ENCODE data around the gene GRIN1. TPM values are rescaled to one million over a fixed set of nuclear protein-coding genes. Genes with fewer than 3 reads are reported as not detected.
A peak's percentile ranks its signal among the peaks of the same experiment; 100 is the strongest.

The GRIN1 gene
- total and polyA plus RNA-seq, 2 of the 13 experiments (the other 11 are each of a cell fraction or from before 2014, with no cell fraction given) = 0.13 TPM; not detected in 1

DNA sequence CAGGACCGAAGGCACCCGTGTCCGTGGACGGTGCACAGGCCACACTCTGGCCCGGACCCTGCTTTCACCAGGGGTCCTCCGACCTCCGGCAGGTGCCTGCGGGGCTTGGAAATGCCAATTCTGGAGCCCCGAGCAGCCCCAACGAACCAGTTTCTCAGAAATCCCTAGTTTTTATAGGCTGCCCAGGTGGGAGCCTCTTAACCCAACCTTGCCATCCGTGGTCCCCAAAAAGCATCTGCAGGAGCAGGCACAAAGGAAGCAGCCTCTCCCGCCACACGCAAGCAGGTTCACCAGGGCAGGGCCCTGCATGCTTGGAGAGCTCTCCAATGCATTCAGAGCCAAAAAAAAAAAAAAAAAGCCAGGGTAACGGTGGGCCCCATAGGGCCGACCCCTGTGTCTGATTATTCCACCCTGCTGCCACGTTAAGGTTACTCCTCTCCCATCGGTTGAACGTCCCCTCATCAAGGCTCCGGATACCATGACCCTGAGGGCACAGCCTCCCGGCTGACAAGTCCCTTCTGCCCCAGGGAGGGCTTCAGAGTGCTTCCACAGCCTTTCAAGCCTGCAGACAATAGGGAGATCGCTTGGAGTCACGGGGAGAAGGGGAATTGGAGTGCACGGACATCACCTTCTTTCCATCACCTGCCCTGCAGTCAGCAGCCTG is 62.4 kb downstream of the GRIN1 start (continued):
- TF ChIP-seq, protein P1, sequence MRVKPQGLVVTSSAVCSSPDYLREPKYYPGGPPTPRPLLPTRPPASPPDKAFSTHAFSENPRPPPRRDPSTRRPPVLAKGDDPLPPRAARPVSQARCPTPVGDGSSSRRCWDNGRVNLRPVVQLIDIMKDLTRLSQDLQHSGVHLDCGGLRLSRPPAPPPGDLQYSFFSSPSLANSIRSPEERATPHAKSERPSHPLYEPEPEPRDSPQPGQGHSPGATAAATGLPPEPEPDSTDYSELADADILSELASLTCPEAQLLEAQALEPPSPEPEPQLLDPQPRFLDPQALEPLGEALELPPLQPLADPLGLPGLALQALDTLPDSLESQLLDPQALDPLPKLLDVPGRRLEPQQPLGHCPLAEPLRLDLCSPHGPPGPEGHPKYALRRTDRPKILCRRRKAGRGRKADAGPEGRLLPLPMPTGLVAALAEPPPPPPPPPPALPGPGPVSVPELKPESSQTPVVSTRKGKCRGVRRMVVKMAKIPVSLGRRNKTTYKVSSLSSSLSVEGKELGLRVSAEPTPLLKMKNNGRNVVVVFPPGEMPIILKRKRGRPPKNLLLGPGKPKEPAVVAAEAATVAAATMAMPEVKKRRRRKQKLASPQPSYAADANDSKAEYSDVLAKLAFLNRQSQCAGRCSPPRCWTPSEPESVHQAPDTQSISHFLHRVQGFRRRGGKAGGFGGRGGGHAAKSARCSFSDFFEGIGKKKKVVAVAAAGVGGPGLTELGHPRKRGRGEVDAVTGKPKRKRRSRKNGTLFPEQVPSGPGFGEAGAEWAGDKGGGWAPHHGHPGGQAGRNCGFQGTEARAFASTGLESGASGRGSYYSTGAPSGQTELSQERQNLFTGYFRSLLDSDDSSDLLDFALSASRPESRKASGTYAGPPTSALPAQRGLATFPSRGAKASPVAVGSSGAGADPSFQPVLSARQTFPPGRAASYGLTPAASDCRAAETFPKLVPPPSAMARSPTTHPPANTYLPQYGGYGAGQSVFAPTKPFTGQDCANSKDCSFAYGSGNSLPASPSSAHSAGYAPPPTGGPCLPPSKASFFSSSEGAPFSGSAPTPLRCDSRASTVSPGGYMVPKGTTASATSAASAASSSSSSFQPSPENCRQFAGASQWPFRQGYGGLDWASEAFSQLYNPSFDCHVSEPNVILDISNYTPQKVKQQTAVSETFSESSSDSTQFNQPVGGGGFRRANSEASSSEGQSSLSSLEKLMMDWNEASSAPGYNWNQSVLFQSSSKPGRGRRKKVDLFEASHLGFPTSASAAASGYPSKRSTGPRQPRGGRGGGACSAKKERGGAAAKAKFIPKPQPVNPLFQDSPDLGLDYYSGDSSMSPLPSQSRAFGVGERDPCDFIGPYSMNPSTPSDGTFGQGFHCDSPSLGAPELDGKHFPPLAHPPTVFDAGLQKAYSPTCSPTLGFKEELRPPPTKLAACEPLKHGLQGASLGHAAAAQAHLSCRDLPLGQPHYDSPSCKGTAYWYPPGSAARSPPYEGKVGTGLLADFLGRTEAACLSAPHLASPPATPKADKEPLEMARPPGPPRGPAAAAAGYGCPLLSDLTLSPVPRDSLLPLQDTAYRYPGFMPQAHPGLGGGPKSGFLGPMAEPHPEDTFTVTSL (CRISPR knock-in tag; IDR thresholded peaks at IDR 0.05; ENCODE audit: borderline replicate concordance) = no peak
- TF ChIP-seq U2AF2 (IDR thresholded peaks at IDR 0.05; ENCODE audit: low read depth, low read length) = no peak
- TF ChIP-seq, protein P2, sequence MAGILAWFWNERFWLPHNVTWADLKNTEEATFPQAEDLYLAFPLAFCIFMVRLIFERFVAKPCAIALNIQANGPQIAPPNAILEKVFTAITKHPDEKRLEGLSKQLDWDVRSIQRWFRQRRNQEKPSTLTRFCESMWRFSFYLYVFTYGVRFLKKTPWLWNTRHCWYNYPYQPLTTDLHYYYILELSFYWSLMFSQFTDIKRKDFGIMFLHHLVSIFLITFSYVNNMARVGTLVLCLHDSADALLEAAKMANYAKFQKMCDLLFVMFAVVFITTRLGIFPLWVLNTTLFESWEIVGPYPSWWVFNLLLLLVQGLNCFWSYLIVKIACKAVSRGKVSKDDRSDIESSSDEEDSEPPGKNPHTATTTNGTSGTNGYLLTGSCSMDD (CRISPR knock-in tag; IDR thresholded peaks at IDR 0.05) = no peak
- no peak for TF ChIP-seq ZNF644 (CRISPR knock-in tag; IDR thresholded peaks at IDR 0.05; ENCODE audit: low read depth)
- TF ChIP-seq HNRNPL (IDR thresholded peaks at IDR 0.05; ENCODE audit: low read depth, low read length) = 0 out of 2 replicates have a peak, but pooled peaks have one; percentile 0
- no peak for TF ChIP-seq ZNF431 (CRISPR knock-in tag; IDR thresholded peaks at IDR 0.05; ENCODE audit: borderline replicate concordance, low read depth)
- TF ChIP-seq ZNF747 (CRISPR knock-in tag; IDR thresholded peaks at IDR 0.05; ENCODE audit: borderline replicate concordance) = peak; percentile 84
- TF ChIP-seq, protein P3, sequence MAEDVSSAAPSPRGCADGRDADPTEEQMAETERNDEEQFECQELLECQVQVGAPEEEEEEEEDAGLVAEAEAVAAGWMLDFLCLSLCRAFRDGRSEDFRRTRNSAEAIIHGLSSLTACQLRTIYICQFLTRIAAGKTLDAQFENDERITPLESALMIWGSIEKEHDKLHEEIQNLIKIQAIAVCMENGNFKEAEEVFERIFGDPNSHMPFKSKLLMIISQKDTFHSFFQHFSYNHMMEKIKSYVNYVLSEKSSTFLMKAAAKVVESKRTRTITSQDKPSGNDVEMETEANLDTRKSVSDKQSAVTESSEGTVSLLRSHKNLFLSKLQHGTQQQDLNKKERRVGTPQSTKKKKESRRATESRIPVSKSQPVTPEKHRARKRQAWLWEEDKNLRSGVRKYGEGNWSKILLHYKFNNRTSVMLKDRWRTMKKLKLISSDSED (CRISPR knock-in tag; IDR thresholded peaks at IDR 0.05) = no peak
- TF ChIP-seq, protein P4, sequence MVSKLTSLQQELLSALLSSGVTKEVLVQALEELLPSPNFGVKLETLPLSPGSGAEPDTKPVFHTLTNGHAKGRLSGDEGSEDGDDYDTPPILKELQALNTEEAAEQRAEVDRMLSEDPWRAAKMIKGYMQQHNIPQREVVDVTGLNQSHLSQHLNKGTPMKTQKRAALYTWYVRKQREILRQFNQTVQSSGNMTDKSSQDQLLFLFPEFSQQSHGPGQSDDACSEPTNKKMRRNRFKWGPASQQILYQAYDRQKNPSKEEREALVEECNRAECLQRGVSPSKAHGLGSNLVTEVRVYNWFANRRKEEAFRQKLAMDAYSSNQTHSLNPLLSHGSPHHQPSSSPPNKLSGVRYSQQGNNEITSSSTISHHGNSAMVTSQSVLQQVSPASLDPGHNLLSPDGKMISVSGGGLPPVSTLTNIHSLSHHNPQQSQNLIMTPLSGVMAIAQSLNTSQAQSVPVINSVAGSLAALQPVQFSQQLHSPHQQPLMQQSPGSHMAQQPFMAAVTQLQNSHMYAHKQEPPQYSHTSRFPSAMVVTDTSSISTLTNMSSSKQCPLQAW (CRISPR knock-in tag; IDR thresholded peaks at IDR 0.05) = no peak; the same call in 1 of the 2 replicates
- no peak for TF ChIP-seq ZC3H4 (CRISPR knock-in tag; IDR thresholded peaks at IDR 0.05; ENCODE audit: borderline replicate concordance)
- TF ChIP-seq, protein P5, sequence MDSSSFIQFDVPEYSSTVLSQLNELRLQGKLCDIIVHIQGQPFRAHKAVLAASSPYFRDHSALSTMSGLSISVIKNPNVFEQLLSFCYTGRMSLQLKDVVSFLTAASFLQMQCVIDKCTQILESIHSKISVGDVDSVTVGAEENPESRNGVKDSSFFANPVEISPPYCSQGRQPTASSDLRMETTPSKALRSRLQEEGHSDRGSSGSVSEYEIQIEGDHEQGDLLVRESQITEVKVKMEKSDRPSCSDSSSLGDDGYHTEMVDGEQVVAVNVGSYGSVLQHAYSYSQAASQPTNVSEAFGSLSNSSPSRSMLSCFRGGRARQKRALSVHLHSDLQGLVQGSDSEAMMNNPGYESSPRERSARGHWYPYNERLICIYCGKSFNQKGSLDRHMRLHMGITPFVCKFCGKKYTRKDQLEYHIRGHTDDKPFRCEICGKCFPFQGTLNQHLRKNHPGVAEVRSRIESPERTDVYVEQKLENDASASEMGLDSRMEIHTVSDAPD (CRISPR knock-in tag; IDR thresholded peaks at IDR 0.05) = no peak; the same call in 1 of the 2 replicates
- TF ChIP-seq ZNF34 (CRISPR knock-in tag; IDR thresholded peaks at IDR 0.05; ENCODE audit: borderline replicate concordance) = 0 out of 2 replicates have a peak, but pooled peaks have one; percentile 20
- TF ChIP-seq ZNF256 (CRISPR knock-in tag; conservative IDR thresholded peaks at IDR 0.05) = no peak
- no peak; the same call in none of the 2 replicates for TF ChIP-seq ZNF879 (CRISPR knock-in tag; IDR thresholded peaks at IDR 0.05)
- TF ChIP-seq NFE2L1 (CRISPR knock-in tag; IDR thresholded peaks at IDR 0.05; ENCODE audit: borderline replicate concordance) = no peak
- TF ChIP-seq AGO2 (optimal IDR thresholded peaks at IDR 0.05; ENCODE audit: low read depth, low read length) = peak; percentile 48
- TF ChIP-seq GLI4 (CRISPR knock-in tag; IDR thresholded peaks at IDR 0.05; ENCODE audit: borderline replicate concordance) = no peak
- no peak for TF ChIP-seq HES4 (CRISPR knock-in tag; IDR thresholded peaks at IDR 0.05; ENCODE audit: borderline replicate concordance)

Measured in HepG2 (cell line).